ENCODE data around the gene MOB3A. TPM values are rescaled to one million over a fixed set of nuclear protein-coding genes. Genes with fewer than 3 reads are reported as not detected.
A peak's percentile ranks its signal among the peaks of the same experiment; 100 is the strongest.
"Not testable (repeated sequence)": the region's sequence is repeated elsewhere in the genome, so short reads cannot be mapped to it uniquely, and the experiment has no call there.

Gene MOB3A
- total and polyA plus RNA-seq, 4 donors: 3.4 to 8.7 (median 6.5) TPM

- H3K27ac ChIP-seq (ENCODE audit: low read depth in 1 of 2, low read length in 2 of 2): no peak overlapping the region
- WGBS: 47% methylated on average over 34 of the region's 34 CpGs
- H3K27me3 ChIP-seq (ENCODE audit: control insufficient read depth in 4 of 4, insufficient read depth in 4 of 4, low read length in 3 of 4): no peaks in the 10 kb centered on the region
- H3K9ac ChIP-seq (ENCODE audit: low read depth in 1 of 2, low read length in 2 of 2): no peak overlapping the region
- DNase-seq (ENCODE audit: low spot score): peak; percentile 61
- H3K4me1 ChIP-seq (ENCODE audit: control insufficient read depth in 4 of 4, insufficient read depth in 4 of 4, low read length in 3 of 4): peaks cover 3 to 20% (median 9%) of the 10 kb centered on the region in 4 donors
- TF ChIP-seq JUND (IDR thresholded peaks at IDR 0.05): no peak
- TF ChIP-seq NR2F2 (IDR thresholded peaks at IDR 0.05): no peak
- no peak for TF ChIP-seq FOXA1 (IDR thresholded peaks at IDR 0.05)
- H3K4me3 ChIP-seq (ENCODE audit: low read depth in 1 of 3, low read length in 3 of 3): no peak overlapping the region
- peaks cover 0 to 9% (median 2%) of the 10 kb centered on the region in 4 donors for H3K9me3 ChIP-seq (ENCODE audit: control insufficient read depth in 4 of 4, low read length in 3 of 4)
- H3K36me3 ChIP-seq (ENCODE audit: control insufficient read depth in 4 of 4, insufficient read depth in 3 of 4, low read depth in 1 of 4, low read length in 3 of 4): peaks cover 3 to 19% (median 9%) of the 10 kb centered on the region in 4 donors
These were observed 61.2 kb downstream of the MOB3A start for GRCh38 chr19:2034729-2035589.

- H3K4me1 ChIP-seq (ENCODE audit: control insufficient read depth in 4 of 4, insufficient read depth in 4 of 4, low read length in 3 of 4): peaks cover 3 to 20% (median 9%) of the 10 kb centered on the region in 4 donors
- WGBS: 93% methylated on average over 15 of the region's 15 CpGs
- not testable (repeated sequence) for DNase-seq (ENCODE audit: low spot score); H3K4me3 ChIP-seq (ENCODE audit: low read depth in 1 of 3, low read length in 3 of 3); H3K9me3 ChIP-seq (ENCODE audit: control insufficient read depth in 4 of 4, low read length in 3 of 4); H3K27ac ChIP-seq (ENCODE audit: low read depth in 1 of 2, low read length in 2 of 2); H3K27me3 ChIP-seq (ENCODE audit: control insufficient read depth in 4 of 4, insufficient read depth in 4 of 4, low read length in 3 of 4); H3K9ac ChIP-seq (ENCODE audit: low read depth in 1 of 2, low read length in 2 of 2)
- H3K36me3 ChIP-seq (ENCODE audit: control insufficient read depth in 4 of 4, insufficient read depth in 3 of 4, low read depth in 1 of 4, low read length in 3 of 4): peaks cover 2 to 15% (median 5%) of the 10 kb centered on the region in 4 donors
These were observed 61.9 kb downstream of the MOB3A start for GRCh38 chr19:2034253-2034652.

GRCh38 chr19:2033825-2034159 is 62.3 kb downstream of the MOB3A start:
- DNase-seq (ENCODE audit: low spot score): no peak
- Histone ChIP-seq H3K4me1 (ENCODE audit: control insufficient read depth in 4 of 4, insufficient read depth in 4 of 4, low read length in 3 of 4) (peaks cover 3 to 20% (median 9%) of the 10 kb centered on the region in 4 donors), H3K4me3 (ENCODE audit: low read depth in 1 of 3, low read length in 3 of 3) (no peak overlapping the region), H3K36me3 (ENCODE audit: control insufficient read depth in 4 of 4, insufficient read depth in 3 of 4, low read depth in 1 of 4, low read length in 3 of 4) (peaks cover 0 to 11% (median 3%) of the 10 kb centered on the region in 4 donors), H3K27me3 (ENCODE audit: control insufficient read depth in 4 of 4, insufficient read depth in 4 of 4, low read length in 3 of 4) (no peaks in the 10 kb centered on the region), H3K27ac (ENCODE audit: low read depth in 1 of 2, low read length in 2 of 2) (no peak overlapping the region), H3K9me3 (ENCODE audit: control insufficient read depth in 4 of 4, low read length in 3 of 4) (peaks cover 0 to 9% (median 2%) of the 10 kb centered on the region in 4 donors), H3K9ac (ENCODE audit: low read depth in 1 of 2, low read length in 2 of 2) (no peak overlapping the region)
- TF ChIP-seq GABPA (IDR thresholded peaks at IDR 0.05 in 1 of 2, conservative IDR thresholded peaks at IDR 0.05 in 1 of 2) (no peak), EGR1 (IDR thresholded peaks at IDR 0.05; ENCODE audit: low read depth in 2 of 2) (no peak), HNF4G (IDR thresholded peaks at IDR 0.05) (no peak), FOXA2 (IDR thresholded peaks at IDR 0.05) (no peak), NR2F2 (IDR thresholded peaks at IDR 0.05) (no peak), ATF3 (IDR thresholded peaks at IDR 0.05) (no peak), JUND (IDR thresholded peaks at IDR 0.05) (no peak), ZBTB33 (IDR thresholded peaks at IDR 0.05) (no peak), FOXA1 (IDR thresholded peaks at IDR 0.05) (no peak), SP1 (IDR thresholded peaks at IDR 0.05) (no peak), RXRA (IDR thresholded peaks at IDR 0.05) (no peak), HNF4A (conservative IDR thresholded peaks at IDR 0.05) (no peak), RAD21 (IDR thresholded peaks at IDR 0.05) (no peak), MAX (IDR thresholded peaks at IDR 0.05) (no peak), CTCF (IDR thresholded peaks at IDR 0.05; ENCODE audit: low read depth, low read length, missing input control) (no peak)
- 81% methylated on average over 9 of the region's 9 CpGs for WGBS
